Activated B cell treated with CpG ODN at 0.5 μM for 24 hours (primary cell): ENCODE results near the gene RAP1GDS1. TPM values are rescaled to one million over a fixed set of nuclear protein-coding genes. Genes with fewer than 3 reads are reported as not detected.
A peak's percentile ranks its signal among the peaks of the same experiment; 100 is the strongest.

Experiments used
- ATAC-seq: fragments of 200-7000 bp; cut with Tn5 transposase; one replicate; pipeline ENCODE4 v1.10.0; 2021; ENCODE audit warnings: low read depth, mild to moderate bottlenecking, moderate library complexity
- CTCF ChIA-PET: fragments of 350-600 bp; sonication (Branson Sonifier 250); formaldehyde crosslinking; loops from one replicate; lab custom pipeline; 2021; ENCODE audit warnings: antibody characterized with exemption; lab: Charles Lee
- POLR2A ChIA-PET: fragments of 350-600 bp; sonication (Branson Sonifier 250); formaldehyde crosslinking; loops from one replicate; lab custom pipeline; 2021; ENCODE audit warnings: antibody characterized with exemption; lab: Charles Lee
- DNase-seq: peaks from one replicate; pipeline ENCODE4 v3.0.0; 2022
- H3K27ac Mint-ChIP-seq: one replicate; pipeline ENCODE4 v1.8.0; 2020; ENCODE audit warnings: mixed read lengths
- H3K27me3 Mint-ChIP-seq: one replicate; pipeline ENCODE4 v1.8.0; 2021; ENCODE audit warnings: mixed read lengths
- H3K36me3 Mint-ChIP-seq: one replicate; pipeline ENCODE4 v1.8.0; 2021; ENCODE audit warnings: low read depth, mixed read lengths
- H3K4me1 Mint-ChIP-seq: one replicate; pipeline ENCODE4 v1.8.0; 2021; ENCODE audit warnings: mixed read lengths
- H3K4me3 Mint-ChIP-seq: one replicate; pipeline ENCODE4 v1.8.0; 2020; ENCODE audit warnings: mild to moderate bottlenecking, mixed read lengths
- H3K9me3 Mint-ChIP-seq: one replicate; pipeline ENCODE4 v1.8.0; 2020; ENCODE audit warnings: mixed read lengths
- intact Hi-C: fragments of 100-400 bp; cut with micrococcal nuclease; formaldehyde crosslinking; loops from one replicate; pipeline ENCODE4 v1.15.1; 2024
- total RNA-seq: library from RNA; stranded (reverse); gene quantifications from 2 replicates; pipeline ENCODE4 v1.2.3, GENCODE V29; 2022
- TF ChIP-seq, protein P1 (sequence below): fragments of 200-600 bp; IDR thresholded peaks from one replicate; pipeline ENCODE4 v1.8.0; 2022; ENCODE audit warnings: antibody characterized with exemption, mild to moderate bottlenecking

The RAP1GDS1 gene
- total RNA-seq, 1 donor from 2014 or later: 54.6 TPM

DNA sequence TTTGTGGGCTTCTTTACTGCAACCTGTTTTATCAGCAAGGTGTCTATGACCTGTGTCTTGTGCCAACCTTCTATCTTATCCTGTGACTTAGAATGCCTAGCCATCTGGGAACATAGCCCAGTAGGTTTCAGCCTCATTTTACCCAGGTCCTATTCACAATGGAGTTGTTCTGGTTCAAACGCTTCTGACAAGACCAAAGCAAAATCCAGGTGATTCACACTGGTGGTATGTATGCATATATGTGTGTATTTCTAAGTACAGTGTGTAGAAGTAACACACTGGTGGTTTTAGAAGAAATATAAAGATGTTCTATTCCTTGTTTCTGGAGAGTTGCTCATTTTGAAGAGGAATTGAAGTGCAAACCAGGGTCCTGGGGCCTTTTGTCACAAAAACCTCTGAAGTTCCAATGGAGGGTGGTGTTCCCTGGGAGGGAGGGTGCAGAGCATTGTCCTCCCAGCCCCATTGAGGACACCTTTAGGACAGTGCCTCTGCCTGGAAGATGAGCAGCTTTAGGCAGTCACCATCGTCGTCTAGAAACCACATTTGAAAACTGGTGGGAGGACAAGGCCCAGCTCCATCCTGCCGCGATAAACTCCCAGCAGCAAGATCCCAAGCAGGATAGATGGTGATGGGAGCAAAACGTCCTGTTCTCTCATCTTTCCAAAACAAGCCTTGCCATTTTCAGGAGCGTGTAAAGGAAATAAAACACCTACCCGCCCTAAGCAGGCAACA, 205.8 kb downstream of the RAP1GDS1 start:
- CTCF ChIA-PET: interaction anchor here (0.7 to 3.3 kb wide), 20 partner anchors 10 to 996 kb away, joined by 3 to 45 read pairs (median 4); partner anchors contain the start of genes METAP1, RAP1GDS1 and STPG2
- POLR2A ChIA-PET: interaction anchor here (0.6 to 1.8 kb wide), 3 partner anchors 458 to 621 kb away, joined by 3 to 17 read pairs (median 7); partner anchors contain the start of genes ADH5 and EIF4E
- intact Hi-C loops: loop anchor here (1.0 to 5.0 kb wide), 9 partner anchors 196 to 996 kb away; partner anchors contain the start of genes EIF4E and METAP1
- Mint-ChIP-seq H3K27ac (no peak overlapping the region), H3K9me3 (peaks cover under 1% of the 10 kb centered on the region), H3K4me3 (no peak overlapping the region), H3K4me1 (peaks cover 7% of the 10 kb centered on the region), H3K36me3 (no peaks in the 10 kb centered on the region), H3K27me3 (no peaks in the 10 kb centered on the region)
- DNase-seq (no peak), ATAC-seq (peak; percentile 18)
- TF ChIP-seq, protein P1, sequence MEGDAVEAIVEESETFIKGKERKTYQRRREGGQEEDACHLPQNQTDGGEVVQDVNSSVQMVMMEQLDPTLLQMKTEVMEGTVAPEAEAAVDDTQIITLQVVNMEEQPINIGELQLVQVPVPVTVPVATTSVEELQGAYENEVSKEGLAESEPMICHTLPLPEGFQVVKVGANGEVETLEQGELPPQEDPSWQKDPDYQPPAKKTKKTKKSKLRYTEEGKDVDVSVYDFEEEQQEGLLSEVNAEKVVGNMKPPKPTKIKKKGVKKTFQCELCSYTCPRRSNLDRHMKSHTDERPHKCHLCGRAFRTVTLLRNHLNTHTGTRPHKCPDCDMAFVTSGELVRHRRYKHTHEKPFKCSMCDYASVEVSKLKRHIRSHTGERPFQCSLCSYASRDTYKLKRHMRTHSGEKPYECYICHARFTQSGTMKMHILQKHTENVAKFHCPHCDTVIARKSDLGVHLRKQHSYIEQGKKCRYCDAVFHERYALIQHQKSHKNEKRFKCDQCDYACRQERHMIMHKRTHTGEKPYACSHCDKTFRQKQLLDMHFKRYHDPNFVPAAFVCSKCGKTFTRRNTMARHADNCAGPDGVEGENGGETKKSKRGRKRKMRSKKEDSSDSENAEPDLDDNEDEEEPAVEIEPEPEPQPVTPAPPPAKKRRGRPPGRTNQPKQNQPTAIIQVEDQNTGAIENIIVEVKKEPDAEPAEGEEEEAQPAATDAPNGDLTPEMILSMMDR: no peak

DNA sequence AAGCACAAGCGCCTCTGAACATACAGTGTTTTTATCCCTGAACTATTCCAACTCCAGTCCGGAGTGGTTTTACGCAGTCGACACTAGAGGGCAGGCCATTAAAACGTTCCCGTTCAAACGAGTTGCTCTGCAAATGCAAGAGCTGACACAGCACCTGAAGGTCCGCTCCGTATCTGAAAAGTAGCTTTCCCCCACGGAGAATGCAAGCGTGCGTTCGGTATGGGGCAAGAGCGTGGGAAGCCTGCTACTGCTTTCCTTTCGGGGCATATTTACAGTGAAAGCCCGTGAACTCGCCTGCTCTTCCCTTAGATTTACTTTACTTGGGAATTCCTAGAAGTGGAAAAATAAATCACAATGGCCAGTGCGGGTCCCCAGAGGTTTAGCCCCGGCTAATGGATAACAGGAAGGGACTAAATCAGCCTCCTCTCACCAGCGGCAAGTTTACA, 206.5 kb downstream of the RAP1GDS1 start:
- ChIA-PET CTCF (interaction anchor here (0.6 to 3.3 kb wide), 26 partner anchors 9 to 996 kb away, joined by 3 to 45 read pairs (median 4); partner anchors contain the start of genes METAP1, RAP1GDS1 and STPG2), POLR2A (interaction anchor here (0.6 to 1.8 kb wide), 3 partner anchors 457 to 621 kb away, joined by 3 to 17 read pairs (median 7); partner anchors contain the start of genes ADH5 and EIF4E)
- peaks cover 2% of the 10 kb centered on the region for H3K36me3 Mint-ChIP-seq
- H3K4me1 Mint-ChIP-seq: peaks cover 7% of the 10 kb centered on the region
- ATAC-seq (peak; percentile 94), DNase-seq (peak; percentile 25)
- H3K9me3 Mint-ChIP-seq: no peaks in the 10 kb centered on the region
- intact Hi-C loops: loop anchor here (1.0 to 5.0 kb wide), 9 partner anchors 196 to 995 kb away; partner anchors contain the start of genes EIF4E and METAP1
- peak overlapping the region; percentile 61 for H3K4me3 Mint-ChIP-seq
- no peak overlapping the region for H3K27ac Mint-ChIP-seq
- TF ChIP-seq, protein P1: peak; percentile 12
- H3K27me3 Mint-ChIP-seq: no peaks in the 10 kb centered on the region

DNA sequence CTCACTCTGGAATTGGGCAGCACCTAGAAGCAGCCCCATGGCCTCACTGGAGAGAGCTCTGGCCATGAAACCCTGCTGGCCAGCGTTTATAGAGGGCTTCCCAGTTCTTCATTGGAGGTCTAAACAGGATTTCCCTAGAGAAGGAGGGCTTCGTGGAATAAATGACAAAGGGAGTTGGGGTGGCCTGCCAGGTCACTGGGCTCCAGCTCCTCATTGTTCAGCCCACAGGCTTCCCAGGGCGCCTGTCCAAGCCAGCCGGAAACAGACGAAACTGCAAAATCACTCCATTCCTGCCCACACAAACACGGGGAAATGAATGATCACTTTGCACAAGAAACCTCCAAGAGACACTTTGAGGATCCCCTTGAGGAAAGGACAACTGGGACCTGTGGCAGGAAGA, 207.5 kb downstream of the RAP1GDS1 start:
- Mint-ChIP-seq H3K36me3 (peaks cover 2% of the 10 kb centered on the region), H3K4me1 (peaks cover 7% of the 10 kb centered on the region), H3K27me3 (no peaks in the 10 kb centered on the region), H3K9me3 (no peaks in the 10 kb centered on the region), H3K27ac (no peak overlapping the region), H3K4me3 (no peak overlapping the region)
- CTCF ChIA-PET: interaction anchor here (1.2 to 3.3 kb wide), 7 partner anchors 13 to 934 kb away, joined by 5 to 45 read pairs (median 8); no protein-coding TSS in a partner anchor
- TF ChIP-seq, protein P1: no peak
- intact Hi-C loops: loop anchor here (5.0 kb wide), 2 partner anchors 419 to 459 kb away; partner anchors contain the start of gene EIF4E
- POLR2A ChIA-PET: interaction anchor here (1.8 kb wide), 1 partner anchor 460 kb away, joined by 17 read pairs; the partner anchor contains the start of gene EIF4E
- no peak for DNase-seq
- no peak for ATAC-seq

GRCh38 chr4:98469771-98470170, 208.6 kb downstream of the RAP1GDS1 start:
- CTCF ChIA-PET: interaction anchor here (1.6 to 3.3 kb wide), 2 partner anchors 320 to 586 kb away, joined by 6 to 24 read pairs; no protein-coding TSS in a partner anchor
- TF ChIP-seq, protein P1: no peak
- Mint-ChIP-seq H3K27ac (no peak overlapping the region), H3K27me3 (no peaks in the 10 kb centered on the region), H3K36me3 (peaks cover 2% of the 10 kb centered on the region), H3K4me3 (no peak overlapping the region), H3K9me3 (no peaks in the 10 kb centered on the region), H3K4me1 (peaks cover 7% of the 10 kb centered on the region)
- POLR2A ChIA-PET: no interaction called here
- no peak for DNase-seq
- intact Hi-C loops: loop anchor here (5.0 kb wide), 2 partner anchors 418 to 458 kb away; partner anchors contain the start of gene EIF4E
- ATAC-seq: no peak
